GM23338 (cell line): ENCODE measurements around the gene PPP1R7. TPM values are rescaled to one million over a fixed set of nuclear protein-coding genes. Genes with fewer than 3 reads are reported as not detected.

Experiments
- ATAC-seq: fragments of 200-7000 bp; cut with Tn5 transposase; 3 replicates; pipeline ENCODE4 v1.9.1; 2020
- DNase-seq: peaks from one replicate; pipeline ENCODE4 v3.0.0-alpha.2; 2015; ENCODE audit warnings: low spot score
- H2AFZ ChIP-seq: fragments of 200-600 bp; sonication (generic); 2 replicates; pipeline ENCODE4 v1.8.0; 2016; ENCODE audit warnings: antibody characterized with exemption, mild to moderate bottlenecking, moderate library complexity
- H3F3A ChIP-seq: fragments of 200-600 bp; sonication (generic); replicated peaks from 2 replicates; pipeline ENCODE4 v1.8.0; 2017; ENCODE audit warnings: antibody characterized with exemption, mixed run types, low read depth
- H3K27ac ChIP-seq: fragments of 200-600 bp; sonication (generic); 2 replicates; pipeline ENCODE4 v1.6.1; 2016; ENCODE audit warnings: low read depth
- H3K27me3 ChIP-seq: fragments of 200-600 bp; sonication (generic); 2 replicates; pipeline ENCODE4 v1.8.0; 2016; ENCODE audit warnings: mild to moderate bottlenecking, mixed run types, moderate library complexity; ENCODE audit not compliant: insufficient read depth
- H3K36me3 ChIP-seq: fragments of 200-600 bp; sonication (generic); 2 replicates; pipeline ENCODE4 v1.8.0; 2016; ENCODE audit warnings: mild to moderate bottlenecking; ENCODE audit not compliant: insufficient read depth
- H3K4me1 ChIP-seq: fragments of 200-600 bp; sonication (generic); 2 replicates; pipeline ENCODE4 v1.8.0; 2016; ENCODE audit warnings: mild to moderate bottlenecking, moderate library complexity; ENCODE audit not compliant: insufficient read depth
- H3K4me2 ChIP-seq: fragments of 200-600 bp; sonication (generic); 2 replicates; pipeline ENCODE4 v1.7.1; 2017; ENCODE audit warnings: mixed run types
- H3K4me3 ChIP-seq: fragments of 200-600 bp; sonication (generic); 2 replicates; pipeline ENCODE4 v1.6.1; 2016; ENCODE audit warnings: mixed run types
- H3K79me2 ChIP-seq: fragments of 200-600 bp; sonication (generic); replicated peaks from 2 replicates; pipeline ENCODE4 v1.8.0; 2017; ENCODE audit warnings: mild to moderate bottlenecking; ENCODE audit not compliant: insufficient read depth
- H3K9me2 ChIP-seq: fragments of 200-600 bp; sonication (generic); 2 replicates; pipeline ENCODE4 v1.8.0; 2017; ENCODE audit not compliant: insufficient read depth
- H4K20me1 ChIP-seq: fragments of 200-600 bp; sonication (generic); replicated peaks from 2 replicates; pipeline ENCODE4 v1.8.0; 2017; ENCODE audit warnings: mild to moderate bottlenecking; ENCODE audit not compliant: insufficient read depth
- H3K27ac Mint-ChIP-seq: 2 replicates; pipeline ENCODE4 v1.8.0; 2020; ENCODE audit warnings: inconsistent platforms, mild to moderate bottlenecking, moderate library complexity, mixed read lengths
- H3K27me3 Mint-ChIP-seq: 3 replicates; pipeline ENCODE4 v1.8.0; 2022; ENCODE audit warnings: low read depth, mild to moderate bottlenecking, moderate library complexity, mixed read lengths, inconsistent platforms; ENCODE audit not compliant: insufficient read depth, poor library complexity
- H3K36me3 Mint-ChIP-seq: 3 replicates; pipeline ENCODE4 v1.8.0; 2021; ENCODE audit warnings: low read depth, mild to moderate bottlenecking, inconsistent platforms, moderate library complexity, mixed read lengths
- H3K4me1 Mint-ChIP-seq: 3 replicates; pipeline ENCODE4 v1.8.0; 2020; ENCODE audit warnings: mild to moderate bottlenecking, inconsistent platforms, mixed read lengths
- H3K4me3 Mint-ChIP-seq: 3 replicates; pipeline ENCODE4 v1.8.0; 2021; ENCODE audit warnings: moderate library complexity, mild to moderate bottlenecking, inconsistent platforms, mixed read lengths
- H3K9me3 Mint-ChIP-seq: 3 replicates; pipeline ENCODE4 v1.8.0; 2020; ENCODE audit warnings: moderate library complexity, mild to moderate bottlenecking, inconsistent platforms, mixed read lengths
- CREB1 ChIP-seq: fragments of 250-450 bp; sonication (Bioruptor Pico); IDR thresholded peaks from 2 replicates; pipeline ENCODE4 v1.5.0; 2020; ENCODE audit warnings: low read depth, mild to moderate bottlenecking, moderate library complexity
- CTCF ChIP-seq, 2 experiments: fragments of 200-600 bp in 1 of 2; sonication (generic) in 1 of 2; conservative IDR thresholded peaks; 2 replicates each; pipeline versions ENCODE4 v1.5.1 to v1.6.1; 2016 to 2017; ENCODE audit warnings: antibody characterized with exemption in 2 of 2, low read depth in 2 of 2, mild to moderate bottlenecking in 2 of 2, moderate library complexity in 1 of 2
- ETS1 ChIP-seq: IDR thresholded peaks from 2 replicates; pipeline ENCODE4 v1.6.1; 2016; ENCODE audit warnings: antibody characterized with exemption
- EZH2 ChIP-seq: fragments of 200-600 bp; sonication (generic); IDR thresholded peaks from one replicate; pipeline ENCODE4 v1.8.0; 2017; ENCODE audit warnings: antibody characterized with exemption, mild to moderate bottlenecking, low read depth; ENCODE audit not compliant: unreplicated experiment
- EZH2phosphoT487 ChIP-seq: fragments of 200-600 bp; sonication (generic); IDR thresholded peaks from one replicate; pipeline ENCODE4 v1.8.1; 2018; ENCODE audit warnings: antibody characterized with exemption; ENCODE audit not compliant: unreplicated experiment
- JUNB ChIP-seq: IDR thresholded peaks from one replicate; pipeline ENCODE4 v1.6.1; 2016; ENCODE audit warnings: antibody characterized with exemption; ENCODE audit not compliant: unreplicated experiment
- NANOG ChIP-seq: IDR thresholded peaks from 2 replicates; pipeline ENCODE4 v1.6.1; 2016; ENCODE audit warnings: antibody characterized with exemption, borderline replicate concordance
- POLR2AphosphoS5 ChIP-seq: IDR thresholded peaks from 2 replicates; pipeline ENCODE4 v1.6.1; 2016; ENCODE audit warnings: antibody characterized with exemption, low read depth
- STAT1 ChIP-seq: IDR thresholded peaks from one replicate; pipeline ENCODE4 v1.6.1; 2016; ENCODE audit warnings: antibody characterized with exemption; ENCODE audit not compliant: unreplicated experiment
- ZNF114 ChIP-seq: fragments of 250-450 bp; sonication (Bioruptor Pico); IDR thresholded peaks from 2 replicates; pipeline ENCODE4 v1.5.0; 2020; ENCODE audit warnings: mild to moderate bottlenecking, moderate library complexity
- ZNF331 ChIP-seq: fragments of 250-450 bp; sonication (Bioruptor Pico); IDR thresholded peaks from 2 replicates; pipeline ENCODE4 v1.5.0; 2020; ENCODE audit warnings: low read depth, mild to moderate bottlenecking, moderate library complexity
- polyA plus RNA-seq: library from polyadenylated mRNA; unstranded; fragments of >200 nt; fragmentation: Nextera tagmentation; extraction: Ambion mirVana; gene quantifications from 2 replicates; pipeline ENCODE4 v1.2.1, GENCODE V29; 2016
- total RNA-seq: library from RNA; depleted of rRNA; stranded (reverse); fragments of >200 nt; shearing (Covaris generic); gene quantifications from 2 replicates; pipeline ENCODE4 v1.2.3, GENCODE V29; 2014
- TF ChIP-seq, protein P1 (sequence below): IDR thresholded peaks from one replicate; pipeline ENCODE4 v1.6.1; 2018; ENCODE audit warnings: antibody characterized with exemption; ENCODE audit not compliant: unreplicated experiment

The PPP1R7 gene
- total and polyA plus RNA-seq, 2 experiments from 2014 or later = 48.2 to 94.3 TPM

GRCh38 chr2:241173557-241173956, 23.3 kb downstream of the PPP1R7 start (continued):
- TF ChIP-seq CTCF (conservative IDR thresholded peaks at IDR 0.05; ENCODE audit: low read depth in 2 of 2) (no peak), CREB1 (CRISPR knock-in tag) (no peak), NANOG (no peak), EZH2phosphoT487 (no peak), EZH2 (no peak), ETS1 (no peak), POLR2AphosphoS5 (no peak)

GRCh38 chr2:241177526-241178334, 27.5 kb downstream of the PPP1R7 start:
- no peak overlapping the region for H3K4me3 ChIP-seq
- no peaks in the 10 kb centered on the region for H3K36me3 ChIP-seq
- no peak overlapping the region for H3K27ac Mint-ChIP-seq
- no peaks in the 10 kb centered on the region for H3K27me3 ChIP-seq
- H3K9me3 Mint-ChIP-seq = no peaks in the 10 kb centered on the region
- peaks cover 8% of the 10 kb centered on the region for H3K27me3 Mint-ChIP-seq
- peaks cover 13% of the 10 kb centered on the region; the same call in 2 of the 3 replicates for H3K4me1 Mint-ChIP-seq
- no peak overlapping the region for H3K27ac ChIP-seq
- H3K36me3 Mint-ChIP-seq = peaks cover 12% of the 10 kb centered on the region
- H3K9me2 ChIP-seq = no peaks in the 10 kb centered on the region
- ATAC-seq (no peak), DNase-seq (no peak)
- no peak overlapping the region for H2AFZ ChIP-seq
- H3K4me3 Mint-ChIP-seq = no peak overlapping the region
- no peaks in the 10 kb centered on the region for H3K79me2 ChIP-seq
- H3K4me1 ChIP-seq = no peaks in the 10 kb centered on the region
- no peaks in the 10 kb centered on the region for H3F3A ChIP-seq
- H4K20me1 ChIP-seq = no peaks in the 10 kb centered on the region
- H3K4me2 ChIP-seq = no peak overlapping the region
- TF ChIP-seq JUNB (no peak), ETS1 (no peak), CREB1 (CRISPR knock-in tag) (no peak), EZH2 (no peak), CTCF (conservative IDR thresholded peaks at IDR 0.05; ENCODE audit: low read depth in 2 of 2) (no peak), ZNF331 (CRISPR knock-in tag) (no peak), EZH2phosphoT487 (no peak), STAT1 (no peak), POLR2AphosphoS5 (no peak), NANOG (no peak), ZNF114 (CRISPR knock-in tag) (no peak)
- TF ChIP-seq, protein P1, sequence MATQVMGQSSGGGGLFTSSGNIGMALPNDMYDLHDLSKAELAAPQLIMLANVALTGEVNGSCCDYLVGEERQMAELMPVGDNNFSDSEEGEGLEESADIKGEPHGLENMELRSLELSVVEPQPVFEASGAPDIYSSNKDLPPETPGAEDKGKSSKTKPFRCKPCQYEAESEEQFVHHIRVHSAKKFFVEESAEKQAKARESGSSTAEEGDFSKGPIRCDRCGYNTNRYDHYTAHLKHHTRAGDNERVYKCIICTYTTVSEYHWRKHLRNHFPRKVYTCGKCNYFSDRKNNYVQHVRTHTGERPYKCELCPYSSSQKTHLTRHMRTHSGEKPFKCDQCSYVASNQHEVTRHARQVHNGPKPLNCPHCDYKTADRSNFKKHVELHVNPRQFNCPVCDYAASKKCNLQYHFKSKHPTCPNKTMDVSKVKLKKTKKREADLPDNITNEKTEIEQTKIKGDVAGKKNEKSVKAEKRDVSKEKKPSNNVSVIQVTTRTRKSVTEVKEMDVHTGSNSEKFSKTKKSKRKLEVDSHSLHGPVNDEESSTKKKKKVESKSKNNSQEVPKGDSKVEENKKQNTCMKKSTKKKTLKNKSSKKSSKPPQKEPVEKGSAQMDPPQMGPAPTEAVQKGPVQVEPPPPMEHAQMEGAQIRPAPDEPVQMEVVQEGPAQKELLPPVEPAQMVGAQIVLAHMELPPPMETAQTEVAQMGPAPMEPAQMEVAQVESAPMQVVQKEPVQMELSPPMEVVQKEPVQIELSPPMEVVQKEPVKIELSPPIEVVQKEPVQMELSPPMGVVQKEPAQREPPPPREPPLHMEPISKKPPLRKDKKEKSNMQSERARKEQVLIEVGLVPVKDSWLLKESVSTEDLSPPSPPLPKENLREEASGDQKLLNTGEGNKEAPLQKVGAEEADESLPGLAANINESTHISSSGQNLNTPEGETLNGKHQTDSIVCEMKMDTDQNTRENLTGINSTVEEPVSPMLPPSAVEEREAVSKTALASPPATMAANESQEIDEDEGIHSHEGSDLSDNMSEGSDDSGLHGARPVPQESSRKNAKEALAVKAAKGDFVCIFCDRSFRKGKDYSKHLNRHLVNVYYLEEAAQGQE = no peak
